HCT116 (cell line): ENCODE data around the gene CTTN. TPM values are rescaled to one million over a fixed set of nuclear protein-coding genes. Genes with fewer than 3 reads are reported as not detected.

Source experiments
- ATAC-seq: fragments of 200-7000 bp; cut with Tn5 transposase; 2 replicates; pipeline ENCODE4 v1.9.1; 2020; ENCODE audit warnings: mild to moderate bottlenecking, moderate library complexity
- BruUV-seq: library from RNA; stranded (reverse); fragments of 400-500 nt; replicated peaks from 2 replicates; lab custom pipeline; 2021; lab: Mats Ljungman, UMichigan
- CTCF ChIA-PET: fragments of 300-600 bp; sonication (Branson Sonifier 250); formaldehyde crosslinking; loops from one replicate; lab custom pipeline; 2021; ENCODE audit warnings: antibody characterized with exemption; lab: Charles Lee
- POLR2A ChIA-PET: fragments of 300-600, 350-600 bp; sonication (Branson Sonifier 250); formaldehyde crosslinking; loops from one replicate; lab custom pipeline; 2021; ENCODE audit warnings: antibody characterized with exemption; lab: Charles Lee
- RAD21 ChIA-PET, 2 experiments: fragments of 300-600 bp; sonication (Branson Sonifier 250); formaldehyde crosslinking; loops; one replicate each; lab custom pipeline; 2023; ENCODE audit warnings: low total read pairs in 2 of 2; ENCODE audit not compliant: uncharacterized antibody in 2 of 2, unreplicated experiment in 2 of 2, low non-redundant PET in 1 of 2; lab: Charles Lee
- DNase-seq: peaks from one replicate; pipeline ENCODE4 v3.0.0-alpha.2; 2010; ENCODE audit warnings: low read depth, low spot score
- H2AFZ ChIP-seq: fragments of 200-600 bp; shearing (Covaris generic), sonication (generic); 2 replicates; pipeline ENCODE4 v1.6.1; 2017; ENCODE audit warnings: low read depth, mixed run types, mixed read lengths, antibody characterized with exemption, low read length; ENCODE audit not compliant: poor library complexity, severe bottlenecking
- H3K27ac ChIP-seq: 2 replicates; pipeline ENCODE4 v1.5.1; 2012; ENCODE audit warnings: low read depth, low read length
- H3K27me3 ChIP-seq: fragments of 200-600 bp; sonication (generic); 2 replicates; pipeline ENCODE4 v1.6.1; 2016; ENCODE audit warnings: mixed run types, low read length, mixed read lengths; ENCODE audit not compliant: insufficient read depth
- H3K36me3 ChIP-seq, 2 experiments: fragments of 200-500 bp in 1 of 2; fragments of 200-600 bp in 1 of 2; sonication (Bioruptor generic) in 1 of 2; sonication (generic) in 1 of 2; 2 replicates each; pipeline versions ENCODE4 v1.5.1 to v1.6.1; 2014 to 2016; ENCODE audit warnings: low read length in 2 of 2, inconsistent platforms in 1 of 2, mixed read lengths in 1 of 2, mixed run types in 1 of 2; ENCODE audit not compliant: insufficient read depth in 2 of 2, control insufficient read depth in 1 of 2
- H3K4me1 ChIP-seq, 2 experiments: fragments of 200-600 bp in 1 of 2; sonication (generic) in 1 of 2; 2 replicates each; pipeline versions ENCODE4 v1.5.1 to v1.6.1; 2012 to 2017; ENCODE audit warnings: low read length in 2 of 2, inconsistent platforms in 1 of 2, mild to moderate bottlenecking in 1 of 2, mixed read lengths in 1 of 2, mixed run types in 1 of 2, moderate library complexity in 1 of 2; ENCODE audit not compliant: insufficient read depth in 2 of 2, control insufficient read depth in 1 of 2
- H3K4me2 ChIP-seq: fragments of 200-600 bp; sonication (generic); 2 replicates; pipeline ENCODE4 v1.6.1; 2017; ENCODE audit warnings: mixed run types, low read length, mixed read lengths
- H3K4me3 ChIP-seq, 2 experiments: fragments of 200-600 bp in 1 of 2; sonication (generic) in 1 of 2; replicated peaks in 1 of 2; 2 replicates each; pipeline ENCODE4 v1.5.1; 2011 to 2016; ENCODE audit warnings: low read length in 2 of 2, control low read depth in 1 of 2, low read depth in 1 of 2, mild to moderate bottlenecking in 1 of 2, mixed read lengths in 1 of 2, mixed run types in 1 of 2
- H3K79me2 ChIP-seq: fragments of 200-600 bp; sonication (generic); 2 replicates; pipeline ENCODE4 v1.6.1; 2017; ENCODE audit warnings: mild to moderate bottlenecking, mixed run types, low read length, moderate library complexity, mixed read lengths; ENCODE audit not compliant: insufficient read depth
- H3K9ac ChIP-seq: fragments of 200-600 bp; sonication (generic); 2 replicates; pipeline ENCODE4 v1.6.1; 2016; ENCODE audit warnings: low read length, mixed read lengths
- H3K9me2 ChIP-seq: fragments of 200-600 bp; sonication (generic), shearing (Covaris generic); 2 replicates; pipeline ENCODE4 v1.6.1; 2017; ENCODE audit warnings: mixed run types, mild to moderate bottlenecking, moderate library complexity; ENCODE audit not compliant: insufficient read depth
- H3K9me3 ChIP-seq, 2 experiments: fragments of 200-500 bp in 1 of 2; fragments of 200-600 bp in 1 of 2; sonication (Bioruptor generic) in 1 of 2; sonication (generic) in 1 of 2; 2 replicates each; pipeline ENCODE4 v1.6.1; 2014 to 2017; ENCODE audit warnings: low read length in 2 of 2, mixed read lengths in 2 of 2, inconsistent platforms in 1 of 2, low read depth in 1 of 2, mild to moderate bottlenecking in 1 of 2, mixed run types in 1 of 2, moderate library complexity in 1 of 2; ENCODE audit not compliant: control insufficient read depth in 1 of 2, insufficient read depth in 1 of 2
- H4K20me1 ChIP-seq: fragments of 200-600 bp; sonication (generic), shearing (Covaris generic); 2 replicates; pipeline ENCODE4 v1.6.1; 2017; ENCODE audit warnings: mixed run types, mild to moderate bottlenecking, moderate library complexity; ENCODE audit not compliant: insufficient read depth
- ATF3 ChIP-seq: IDR thresholded peaks from 2 replicates; pipeline ENCODE4 v1.6.1; 2012
- CBX3 ChIP-seq: IDR thresholded peaks from 2 replicates; pipeline ENCODE4 v1.6.1; 2012; ENCODE audit warnings: low read depth
- CEBPB ChIP-seq: IDR thresholded peaks from 2 replicates; pipeline ENCODE4 v1.6.1; 2012; ENCODE audit warnings: low read depth
- EGR1 ChIP-seq: IDR thresholded peaks from 2 replicates; pipeline ENCODE4 v1.6.1; 2012; ENCODE audit warnings: low read depth
- ELF1 ChIP-seq: IDR thresholded peaks from 2 replicates; pipeline ENCODE4 v1.6.1; 2012; ENCODE audit warnings: low read depth, borderline replicate concordance
- EZH2 ChIP-seq: fragments of 200-600 bp; sonication (generic); IDR thresholded peaks from 2 replicates; pipeline ENCODE4 v1.6.1; 2017; ENCODE audit warnings: antibody characterized with exemption, mixed run types
- EZH2phosphoT487 ChIP-seq: fragments of 200-600 bp; IDR thresholded peaks from 2 replicates; pipeline ENCODE4 v1.6.1; 2018; ENCODE audit warnings: antibody characterized with exemption, borderline replicate concordance
- FOSL1 ChIP-seq: IDR thresholded peaks from 2 replicates; pipeline ENCODE4 v1.6.1; 2012; ENCODE audit warnings: low read depth
- JUND ChIP-seq: IDR thresholded peaks from 2 replicates; pipeline ENCODE4 v1.6.1; 2012
- MAX ChIP-seq: IDR thresholded peaks from 2 replicates; pipeline ENCODE4 v1.6.1; 2012
- POLR2A ChIP-seq: IDR thresholded peaks from 2 replicates; pipeline ENCODE4 v1.7.0; 2011; ENCODE audit warnings: borderline replicate concordance; ENCODE audit not compliant: insufficient read depth, insufficient read length; ENCODE audit errors: extremely low read depth
- POLR2AphosphoS5 ChIP-seq: IDR thresholded peaks from 2 replicates; pipeline ENCODE4 v1.6.1; 2011; ENCODE audit warnings: mild to moderate bottlenecking, low read depth, low read length, moderate library complexity
- RAD21 ChIP-seq: IDR thresholded peaks from 2 replicates; pipeline ENCODE4 v1.6.1; 2012; ENCODE audit warnings: low read depth, mild to moderate bottlenecking
- REST ChIP-seq: IDR thresholded peaks from 2 replicates; pipeline ENCODE4 v1.6.1; 2012; ENCODE audit warnings: low read depth
- SIN3A ChIP-seq: IDR thresholded peaks from 2 replicates; pipeline ENCODE4 v1.6.1; 2012; ENCODE audit warnings: low read depth
- SP1 ChIP-seq: IDR thresholded peaks from 2 replicates; pipeline ENCODE4 v1.6.1; 2012; ENCODE audit warnings: low read depth
- SRF ChIP-seq: IDR thresholded peaks from 2 replicates; pipeline ENCODE4 v1.6.1; 2012; ENCODE audit warnings: low read depth
- ZBTB33 ChIP-seq: IDR thresholded peaks from 2 replicates; pipeline ENCODE4 v1.6.1; 2011; ENCODE audit warnings: mild to moderate bottlenecking, low read length, moderate library complexity; ENCODE audit not compliant: insufficient replicate concordance; ENCODE audit errors: extremely low read depth
- ZFX ChIP-seq: fragments of 450-650 bp; IDR thresholded peaks from 2 replicates; pipeline ENCODE4 v1.6.1; 2017
- intact Hi-C: fragments of 100-400 bp; cut with micrococcal nuclease; formaldehyde crosslinking; loops from 2 replicates; pipeline ENCODE4 v1.10.0; 2022
- total RNA-seq: library from RNA; stranded (reverse); gene quantifications from one replicate; pipeline ENCODE4 v1.2.1, GENCODE V29; 2021; ENCODE audit not compliant: unreplicated experiment

Gene CTTN
- total RNA-seq, 1 experiment from 2014 or later: 249 TPM

GRCh38 chr11:70477609-70478008 lies 79.3 kb downstream of the CTTN start:
- Histone ChIP-seq H3K79me2 (no peaks in the 10 kb centered on the region), H3K9ac (no peak overlapping the region), H3K27me3 (no peaks in the 10 kb centered on the region), H3K27ac (no peak overlapping the region), H3K4me1 (peaks cover 13 to 21% of the 10 kb centered on the region in 2 experiments), H4K20me1 (no peaks in the 10 kb centered on the region), H3K9me2 (no peaks in the 10 kb centered on the region), H3K4me2 (no peak overlapping the region), H3K36me3 (no peaks in the 10 kb centered on the region), H3K9me3 (no peaks in the 10 kb centered on the region), H2AFZ (no peak overlapping the region), H3K4me3 (no peak overlapping the region)
- ChIA-PET POLR2A (no interaction called here), RAD21 (no interaction called here), CTCF (no interaction called here)
- intact Hi-C loops: no loop called here
- BruUV-seq: no TSS peak
- TF ChIP-seq FOSL1 (no peak), SRF (no peak), ZFX (no peak), EZH2phosphoT487 (no peak), ELF1 (no peak), MAX (no peak), CBX3 (no peak), JUND (no peak), ZBTB33 (no peak), ATF3 (no peak), RAD21 (no peak), CEBPB (no peak), EZH2 (no peak), POLR2AphosphoS5 (no peak), POLR2A (no peak), SIN3A (no peak), EGR1 (no peak), SP1 (no peak), REST (no peak)
- no peak for ATAC-seq
- no peak for DNase-seq
